PC-9 (cell line): ENCODE results near the gene SPSB4. TPM values are rescaled to one million over a fixed set of nuclear protein-coding genes. Genes with fewer than 3 reads are reported as not detected.

Experiments used
- BruUV-seq: library from RNA; stranded (reverse); fragments of 400-500 nt; replicated peaks from 2 replicates; lab custom pipeline; 2021; lab: Mats Ljungman, UMichigan
- CTCF ChIA-PET: fragments of 300-600 bp; sonication (Branson Sonifier 250); formaldehyde crosslinking; loops from one replicate; lab custom pipeline; 2022; ENCODE audit warnings: antibody characterized with exemption; lab: Charles Lee
- POLR2A ChIA-PET: fragments of 300-600 bp; sonication (Branson Sonifier 250); formaldehyde crosslinking; loops from one replicate; lab custom pipeline; 2022; ENCODE audit warnings: antibody characterized with exemption; ENCODE audit not compliant: unreplicated experiment; lab: Charles Lee
- DNase-seq, 2 experiments: peaks; one replicate each; pipeline versions ENCODE4 v3.0.0 to v3.0.0-alpha.2; 2015 to 2022; ENCODE audit warnings: mixed read lengths in 1 of 2
- H2AFZ ChIP-seq: fragments of 200-600 bp; sonication (generic); 2 replicates; pipeline ENCODE4 v1.8.1; 2017; ENCODE audit warnings: antibody characterized with exemption
- H3F3A ChIP-seq: fragments of 200-600 bp; sonication (generic); 2 replicates; pipeline ENCODE4 v1.8.1; 2017; ENCODE audit warnings: antibody characterized with exemption, mild to moderate bottlenecking, low read depth; ENCODE audit not compliant: insufficient read depth
- H3K27ac ChIP-seq: fragments of 200-600 bp; sonication (generic); 2 replicates; pipeline ENCODE4 v1.6.1; 2016; ENCODE audit warnings: mixed run types
- H3K27me3 ChIP-seq: fragments of 200-600 bp; sonication (generic); 2 replicates; pipeline ENCODE4 v1.6.1; 2016; ENCODE audit warnings: low read depth, mixed run types; ENCODE audit not compliant: insufficient read depth
- H3K36me3 ChIP-seq: fragments of 200-600 bp; sonication (generic); 2 replicates; pipeline ENCODE4 v1.6.1; 2016; ENCODE audit warnings: low read depth, mixed run types
- H3K4me1 ChIP-seq: fragments of 200-600 bp; sonication (generic); replicated peaks from 2 replicates; pipeline ENCODE4 v1.6.1; 2016; ENCODE audit warnings: mixed run types; ENCODE audit not compliant: insufficient read depth
- H3K4me2 ChIP-seq: fragments of 200-600 bp; sonication (generic); 2 replicates; pipeline ENCODE4 v1.6.1; 2017; ENCODE audit warnings: mixed run types
- H3K4me3 ChIP-seq: fragments of 200-600 bp; sonication (generic); 2 replicates; pipeline ENCODE4 v1.6.1; 2016; ENCODE audit warnings: mixed run types
- H3K79me2 ChIP-seq: fragments of 200-600 bp; sonication (generic); 2 replicates; pipeline ENCODE4 v1.6.1; 2017; ENCODE audit warnings: low read depth, mixed run types
- H3K9me2 ChIP-seq: fragments of 200-600 bp; sonication (generic); 2 replicates; pipeline ENCODE4 v1.8.1; 2017; ENCODE audit warnings: mild to moderate bottlenecking; ENCODE audit not compliant: insufficient read depth
- H3K9me3 ChIP-seq: fragments of 200-600 bp; sonication (generic); 2 replicates; pipeline ENCODE4 v1.8.1; 2016; ENCODE audit warnings: low read depth; ENCODE audit not compliant: insufficient read depth
- H4K20me1 ChIP-seq: fragments of 200-600 bp; sonication (generic); 2 replicates; pipeline ENCODE4 v1.8.1; 2017; ENCODE audit not compliant: insufficient read depth
- EZH2 ChIP-seq: fragments of 200-600 bp; sonication (generic); IDR thresholded peaks from 2 replicates; pipeline ENCODE4 v1.8.0; 2017; ENCODE audit warnings: antibody characterized with exemption, low read depth
- intact Hi-C: fragments of 100-400 bp; cut with micrococcal nuclease; formaldehyde crosslinking; loops from one replicate; pipeline ENCODE4 v1.10.0; 2022; ENCODE audit not compliant: unreplicated experiment
- total RNA-seq: library from RNA; stranded (reverse); gene quantifications from 2 replicates; pipeline ENCODE4 v1.2.3, GENCODE V29; 2021
- TF ChIP-seq, protein P1 (sequence below): fragments of 200-600 bp; sonication (generic); conservative IDR thresholded peaks from 2 replicates; pipeline ENCODE4 v1.6.1; 2017; ENCODE audit warnings: mixed run types, antibody characterized with exemption, mild to moderate bottlenecking, moderate library complexity

SPSB4 gene
- total RNA-seq, 1 experiment from 2014 or later, result not detected

DNA sequence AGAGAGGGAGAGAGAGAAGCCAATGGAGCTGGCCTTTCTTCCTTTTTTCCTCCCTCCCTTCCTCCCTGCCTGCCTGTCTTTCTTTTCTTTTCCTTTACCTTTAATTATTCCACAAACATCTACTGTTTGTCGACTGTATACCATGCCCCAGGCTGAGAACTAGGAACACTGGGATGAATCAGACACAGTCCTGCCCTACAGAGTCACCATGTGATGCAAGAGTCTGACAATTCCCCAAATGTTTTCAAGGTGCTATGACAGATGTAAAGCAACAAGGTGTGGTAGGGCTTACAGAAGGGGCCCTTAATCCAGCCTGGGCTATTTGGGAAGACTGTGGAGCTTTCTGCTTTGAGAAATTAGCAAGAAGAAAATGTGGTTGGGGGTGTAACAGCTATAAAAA, 4.0 kb upstream of the SPSB4 start:
- Histone ChIP-seq H3K27me3 (peaks cover 20% of the 10 kb centered on the region), H3K9me2 (peaks cover 4% of the 10 kb centered on the region; the same call in 1 of the 2 replicates), H2AFZ (no peak overlapping the region), H3F3A (no peaks in the 10 kb centered on the region), H4K20me1 (no peaks in the 10 kb centered on the region), H3K36me3 (no peaks in the 10 kb centered on the region), H3K79me2 (no peaks in the 10 kb centered on the region), H3K4me3 (no peak overlapping the region), H3K9me3 (no peaks in the 10 kb centered on the region), H3K4me2 (no peak overlapping the region), H3K4me1 (no peaks in the 10 kb centered on the region), H3K27ac (no peak overlapping the region)
- CTCF ChIA-PET, result no interaction called here
- DNase-seq, result no peak
- intact Hi-C loops, result no loop called here
- no TSS peak for BruUV-seq
- POLR2A ChIA-PET, result no interaction called here
- no peak for TF ChIP-seq EZH2
- TF ChIP-seq, protein P1, sequence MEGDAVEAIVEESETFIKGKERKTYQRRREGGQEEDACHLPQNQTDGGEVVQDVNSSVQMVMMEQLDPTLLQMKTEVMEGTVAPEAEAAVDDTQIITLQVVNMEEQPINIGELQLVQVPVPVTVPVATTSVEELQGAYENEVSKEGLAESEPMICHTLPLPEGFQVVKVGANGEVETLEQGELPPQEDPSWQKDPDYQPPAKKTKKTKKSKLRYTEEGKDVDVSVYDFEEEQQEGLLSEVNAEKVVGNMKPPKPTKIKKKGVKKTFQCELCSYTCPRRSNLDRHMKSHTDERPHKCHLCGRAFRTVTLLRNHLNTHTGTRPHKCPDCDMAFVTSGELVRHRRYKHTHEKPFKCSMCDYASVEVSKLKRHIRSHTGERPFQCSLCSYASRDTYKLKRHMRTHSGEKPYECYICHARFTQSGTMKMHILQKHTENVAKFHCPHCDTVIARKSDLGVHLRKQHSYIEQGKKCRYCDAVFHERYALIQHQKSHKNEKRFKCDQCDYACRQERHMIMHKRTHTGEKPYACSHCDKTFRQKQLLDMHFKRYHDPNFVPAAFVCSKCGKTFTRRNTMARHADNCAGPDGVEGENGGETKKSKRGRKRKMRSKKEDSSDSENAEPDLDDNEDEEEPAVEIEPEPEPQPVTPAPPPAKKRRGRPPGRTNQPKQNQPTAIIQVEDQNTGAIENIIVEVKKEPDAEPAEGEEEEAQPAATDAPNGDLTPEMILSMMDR, result no peak

DNA sequence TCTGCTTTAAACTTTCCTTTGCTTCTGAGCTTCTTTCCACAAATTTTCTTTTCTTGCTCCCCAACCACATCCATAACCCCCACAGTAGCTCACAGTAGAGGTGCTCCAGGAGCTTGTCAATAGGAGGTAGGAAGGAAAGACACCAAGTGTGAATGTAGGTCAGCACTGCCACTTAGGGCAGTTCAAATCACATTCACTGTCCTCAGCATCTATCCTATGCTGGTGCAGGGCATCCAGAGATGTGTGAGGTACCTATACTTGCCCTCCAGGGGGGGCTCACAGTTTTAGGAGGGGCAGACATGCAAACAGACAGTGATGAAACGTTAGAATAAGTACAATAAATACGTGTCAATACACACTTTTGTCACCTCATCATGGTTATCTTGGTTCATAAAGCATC, 1.5 kb upstream of the SPSB4 start:
- Histone ChIP-seq H3F3A (no peaks in the 10 kb centered on the region), H3K27me3 (peaks cover 32% of the 10 kb centered on the region), H2AFZ (no peak overlapping the region), H3K9me3 (no peaks in the 10 kb centered on the region), H3K79me2 (no peaks in the 10 kb centered on the region), H3K9me2 (no peaks in the 10 kb centered on the region), H3K4me3 (no peak overlapping the region), H3K4me2 (no peak overlapping the region), H3K36me3 (no peaks in the 10 kb centered on the region), H3K27ac (no peak overlapping the region), H3K4me1 (no peaks in the 10 kb centered on the region), H4K20me1 (no peaks in the 10 kb centered on the region)
- DNase-seq, result no peak
- ChIA-PET POLR2A (no interaction called here), CTCF (no interaction called here)
- no peak for TF ChIP-seq EZH2
- TF ChIP-seq, protein P1, result no peak
- no TSS peak for BruUV-seq
- intact Hi-C loops, result no loop called here

DNA sequence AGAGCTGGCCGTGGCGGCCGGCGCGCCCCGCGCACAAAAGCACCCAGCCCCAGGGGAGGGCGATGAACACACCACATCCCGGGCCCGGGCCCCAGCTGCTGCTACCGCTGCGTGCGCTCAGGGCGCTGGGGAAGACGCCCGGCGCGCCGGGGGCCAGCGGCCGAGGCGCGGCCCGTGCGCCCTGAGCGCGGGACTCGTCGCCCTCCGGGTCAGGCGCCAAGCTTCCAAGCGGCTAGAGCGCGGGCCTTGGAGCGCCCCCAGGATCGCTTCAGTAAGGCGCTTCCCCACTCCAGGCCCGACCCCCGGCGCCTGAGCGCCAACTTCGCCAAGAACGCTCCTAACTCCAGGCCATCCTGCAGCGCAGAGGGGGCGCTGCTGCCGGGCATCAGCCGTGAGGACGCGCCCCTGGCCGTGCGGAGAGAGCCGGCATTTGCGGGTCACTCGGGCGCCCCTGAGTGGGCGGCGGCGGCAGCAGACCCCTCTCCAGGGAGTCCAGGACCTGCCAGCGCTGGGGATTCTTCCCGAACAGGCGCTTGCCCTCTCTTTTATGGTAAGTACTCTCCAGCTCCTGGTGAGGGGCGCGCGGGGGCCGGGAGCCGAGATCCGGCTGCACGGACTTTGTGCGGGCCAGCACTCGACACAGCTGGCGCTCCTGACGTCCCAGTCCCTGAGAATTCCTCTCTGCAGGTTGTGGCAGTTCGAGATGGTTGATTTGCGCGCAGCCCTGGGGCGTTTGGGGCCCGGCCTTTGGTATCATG, 475 bp downstream of the SPSB4 start:
- no TSS peak for BruUV-seq
- POLR2A ChIA-PET, result no interaction called here
- no peaks in the 10 kb centered on the region for H3K4me1 ChIP-seq
- H3K9me2 ChIP-seq, result no peaks in the 10 kb centered on the region
- H4K20me1 ChIP-seq, result no peaks in the 10 kb centered on the region
- no peaks in the 10 kb centered on the region for H3K79me2 ChIP-seq
- no peak overlapping the region for H3K4me3 ChIP-seq
- H3K27ac ChIP-seq, result no peak overlapping the region
- intact Hi-C loops, result no loop called here
- no peak for TF ChIP-seq EZH2
- TF ChIP-seq, protein P1, result no peak
- no peaks in the 10 kb centered on the region for H3F3A ChIP-seq
- H3K4me2 ChIP-seq, result no peak overlapping the region
- CTCF ChIA-PET, result no interaction called here
- H3K36me3 ChIP-seq, result no peaks in the 10 kb centered on the region
- no peaks in the 10 kb centered on the region for H3K9me3 ChIP-seq
- no peak overlapping the region for H2AFZ ChIP-seq
- DNase-seq, result no peak
- peaks cover 50% of the 10 kb centered on the region for H3K27me3 ChIP-seq
